Type B pancreatic cell (in vitro differentiated cells): Measurements from ENCODE around the gene RFTN1. TPM values are rescaled to one million over a fixed set of nuclear protein-coding genes. Genes with fewer than 3 reads are reported as not detected.

Experiments used
- DNase-seq: peaks from one replicate; pipeline ENCODE4 v3.0.0; 2021; ENCODE audit warnings: mixed read lengths; ENCODE audit not compliant: unreplicated experiment; ENCODE audit errors: extremely low spot score
- H3K27ac Mint-ChIP-seq: 2 replicates; pipeline ENCODE4 v1.8.0; 2021; ENCODE audit warnings: mild to moderate bottlenecking, mixed read lengths
- H3K27me3 Mint-ChIP-seq: 2 replicates; pipeline ENCODE4 v1.8.0; 2021; ENCODE audit warnings: mixed read lengths
- H3K36me3 Mint-ChIP-seq: 2 replicates; pipeline ENCODE4 v1.8.0; 2021; ENCODE audit warnings: mixed read lengths
- H3K4me1 Mint-ChIP-seq: one replicate; pipeline ENCODE4 v1.8.0; 2021; ENCODE audit warnings: mixed read lengths; ENCODE audit not compliant: unreplicated experiment
- H3K4me3 Mint-ChIP-seq: 2 replicates; pipeline ENCODE4 v1.8.0; 2021; ENCODE audit warnings: mild to moderate bottlenecking, mixed read lengths
- H3K9me3 Mint-ChIP-seq: 2 replicates; pipeline ENCODE4 v1.8.0; 2021; ENCODE audit warnings: mixed read lengths
- total RNA-seq: library from RNA; stranded (reverse); gene quantifications from 2 replicates; pipeline ENCODE4 v1.2.1, GENCODE V29; 2021; ENCODE audit warnings: low replicate concordance
- TF ChIP-seq, protein P1 (sequence below): fragments of 200-600 bp; sonication (generic); conservative IDR thresholded peaks from 2 replicates; pipeline ENCODE4 v1.5.0; 2021; ENCODE audit warnings: antibody characterized with exemption, mild to moderate bottlenecking

Gene RFTN1
- total RNA-seq, 1 donor from 2014 or later: 18.3 TPM

DNA sequence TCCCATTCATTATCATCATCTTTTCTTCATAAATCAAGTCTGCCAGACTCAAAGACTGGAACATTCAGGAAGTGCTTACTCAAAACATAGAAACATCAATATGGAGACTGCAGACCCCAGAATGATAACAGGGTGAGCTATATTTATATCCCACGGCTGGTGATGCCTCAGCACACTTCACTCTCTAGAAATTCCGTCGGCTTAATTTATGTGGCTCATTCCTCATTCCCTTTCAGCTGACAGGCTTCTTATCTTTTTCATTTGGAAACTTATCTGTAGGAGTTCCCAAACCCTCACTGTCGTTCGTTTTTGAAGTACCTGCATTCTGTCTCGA, 45.5 kb downstream of the RFTN1 start:
- TF ChIP-seq, protein P1, sequence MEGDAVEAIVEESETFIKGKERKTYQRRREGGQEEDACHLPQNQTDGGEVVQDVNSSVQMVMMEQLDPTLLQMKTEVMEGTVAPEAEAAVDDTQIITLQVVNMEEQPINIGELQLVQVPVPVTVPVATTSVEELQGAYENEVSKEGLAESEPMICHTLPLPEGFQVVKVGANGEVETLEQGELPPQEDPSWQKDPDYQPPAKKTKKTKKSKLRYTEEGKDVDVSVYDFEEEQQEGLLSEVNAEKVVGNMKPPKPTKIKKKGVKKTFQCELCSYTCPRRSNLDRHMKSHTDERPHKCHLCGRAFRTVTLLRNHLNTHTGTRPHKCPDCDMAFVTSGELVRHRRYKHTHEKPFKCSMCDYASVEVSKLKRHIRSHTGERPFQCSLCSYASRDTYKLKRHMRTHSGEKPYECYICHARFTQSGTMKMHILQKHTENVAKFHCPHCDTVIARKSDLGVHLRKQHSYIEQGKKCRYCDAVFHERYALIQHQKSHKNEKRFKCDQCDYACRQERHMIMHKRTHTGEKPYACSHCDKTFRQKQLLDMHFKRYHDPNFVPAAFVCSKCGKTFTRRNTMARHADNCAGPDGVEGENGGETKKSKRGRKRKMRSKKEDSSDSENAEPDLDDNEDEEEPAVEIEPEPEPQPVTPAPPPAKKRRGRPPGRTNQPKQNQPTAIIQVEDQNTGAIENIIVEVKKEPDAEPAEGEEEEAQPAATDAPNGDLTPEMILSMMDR: no peak
- Mint-ChIP-seq H3K27ac (no peak overlapping the region), H3K4me3 (no peak overlapping the region), H3K4me1 (peaks cover 13% of the 10 kb centered on the region), H3K9me3 (peaks cover 3% of the 10 kb centered on the region), H3K36me3 (peaks cover 9% of the 10 kb centered on the region), H3K27me3 (peaks cover 12% of the 10 kb centered on the region)
- DNase-seq: no peak

- H3K27ac Mint-ChIP-seq: no peak overlapping the region
- no peak for DNase-seq
Measured at GRCh38 chr3:16467393-16467792, 46.1 kb downstream of the RFTN1 start.

DNA sequence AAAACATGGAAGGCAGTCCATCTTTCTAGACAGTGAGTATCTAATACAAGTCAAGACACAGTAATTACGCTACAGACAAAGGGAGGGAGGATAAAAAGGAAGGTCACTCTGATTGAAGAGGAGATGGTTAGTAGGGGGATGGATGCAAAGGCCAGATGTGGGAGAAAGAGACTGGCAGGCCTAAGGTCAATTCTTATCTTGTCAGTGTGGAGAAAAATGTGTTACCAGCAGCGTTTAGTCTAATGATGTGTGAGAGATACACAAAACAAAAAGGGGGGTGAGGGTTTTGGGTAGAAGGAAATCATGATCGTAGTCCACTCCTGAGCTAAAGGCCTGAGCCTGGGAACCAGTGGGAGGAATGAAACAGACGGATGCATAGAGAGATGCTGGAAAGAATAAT, 46.7 kb downstream of the RFTN1 start:
- Mint-ChIP-seq H3K9me3 (peaks cover 3% of the 10 kb centered on the region), H3K4me1 (peaks cover 13% of the 10 kb centered on the region), H3K36me3 (peaks cover 9% of the 10 kb centered on the region), H3K27me3 (peaks cover 17% of the 10 kb centered on the region), H3K4me3 (no peak overlapping the region), H3K27ac (no peak overlapping the region)
- TF ChIP-seq, protein P1: no peak
- DNase-seq: no peak

More at GRCh38 chr3:16467393-16467792, 46.1 kb downstream of the RFTN1 start:
- peaks cover 13% of the 10 kb centered on the region for H3K4me1 Mint-ChIP-seq
- H3K27me3 Mint-ChIP-seq: peaks cover 15% of the 10 kb centered on the region
- peaks cover 3% of the 10 kb centered on the region for H3K9me3 Mint-ChIP-seq
- no peak overlapping the region for H3K4me3 Mint-ChIP-seq
- TF ChIP-seq, protein P1: no peak
- H3K36me3 Mint-ChIP-seq: peaks cover 9% of the 10 kb centered on the region

DNA sequence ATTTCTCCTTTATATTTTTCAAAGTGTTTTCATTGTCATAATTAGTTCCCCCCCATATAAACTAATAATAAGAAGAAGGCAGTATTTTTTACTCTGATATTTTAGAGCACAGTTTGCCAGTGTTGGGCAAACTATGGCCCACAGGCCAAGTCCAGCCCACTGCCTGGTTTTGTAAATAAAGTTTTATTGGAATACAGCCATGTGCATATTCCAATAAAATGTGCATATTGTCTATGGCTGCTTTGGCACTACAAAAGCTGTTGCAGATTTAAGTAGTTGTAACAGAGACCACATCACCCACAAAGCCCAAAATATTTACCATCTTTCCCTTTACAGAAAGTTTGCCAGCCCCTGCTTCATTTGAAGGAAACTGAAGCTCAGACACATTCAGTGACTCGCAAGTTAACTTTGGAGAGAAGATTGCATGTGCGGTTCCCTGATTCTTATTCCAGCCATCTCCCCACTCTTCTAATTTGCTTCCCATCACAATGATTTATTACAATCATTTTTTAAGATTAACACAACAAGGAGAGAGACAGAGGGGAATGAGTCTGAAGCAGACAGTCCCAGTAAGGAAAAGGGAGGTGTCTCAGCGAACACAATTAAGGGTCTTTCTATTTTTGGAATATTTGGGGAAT, 48.9 kb downstream of the RFTN1 start:
- TF ChIP-seq, protein P1: no peak
- H3K9me3 Mint-ChIP-seq: no peaks in the 10 kb centered on the region
- no peak for DNase-seq
- no peak overlapping the region for H3K27ac Mint-ChIP-seq
- H3K27me3 Mint-ChIP-seq: peaks cover 17% of the 10 kb centered on the region
- H3K4me1 Mint-ChIP-seq: peaks cover 13% of the 10 kb centered on the region
- peaks cover 9% of the 10 kb centered on the region for H3K36me3 Mint-ChIP-seq
- H3K4me3 Mint-ChIP-seq: no peak overlapping the region

- Mint-ChIP-seq H3K9me3 (no peaks in the 10 kb centered on the region), H3K4me1 (peaks cover 13% of the 10 kb centered on the region), H3K36me3 (peaks cover 5% of the 10 kb centered on the region), H3K27ac (no peak overlapping the region), H3K27me3 (peaks cover 14% of the 10 kb centered on the region), H3K4me3 (no peak overlapping the region)
- TF ChIP-seq, protein P1: no peak
- DNase-seq: no peak
Measured at GRCh38 chr3:16463914-16464313, 49.6 kb downstream of the RFTN1 start.
